Measurements from ENCODE around the gene SMIM38. TPM values are rescaled to one million over a fixed set of nuclear protein-coding genes. Genes with fewer than 3 reads are reported as not detected.

SMIM38 gene
- total RNA-seq, 1 donor from 2014 or later: 0.74 TPM

GRCh38 chr11:69202511-69203221 lies 46.9 kb downstream of the SMIM38 start:
- intact Hi-C loops (cut with DNase I): no loop called here
- no peak for TF ChIP-seq POLR2AphosphoS5 (IDR thresholded peaks at IDR 0.05; ENCODE audit: insufficient read depth in 1 of 2, low read depth in 1 of 2)
- no peak for TF ChIP-seq POLR2A (IDR thresholded peaks at IDR 0.05)
- TF ChIP-seq CTCF (IDR thresholded peaks at IDR 0.05): no peak
- Histone ChIP-seq H3K27me3 (no peaks in the 10 kb centered on the region), H3K27ac (no peak overlapping the region), H3K4me3 (no peak overlapping the region), H3K9me3 (no peaks in the 10 kb centered on the region), H3K36me3 (no peaks in the 10 kb centered on the region), H3K4me1 (no peaks in the 10 kb centered on the region)
- no peak for DNase-seq (ENCODE audit: extremely low spot score in 2 of 2)

GRCh38 chr11:69203381-69203780 lies 47.6 kb downstream of the SMIM38 start:
- no peaks in the 10 kb centered on the region for H3K36me3 ChIP-seq
- intact Hi-C loops (cut with DNase I): no loop called here
- no peak overlapping the region for H3K4me3 ChIP-seq
- no peak overlapping the region for H3K27ac ChIP-seq
- H3K9me3 ChIP-seq: no peaks in the 10 kb centered on the region
- no peaks in the 10 kb centered on the region for H3K27me3 ChIP-seq
- TF ChIP-seq POLR2A (IDR thresholded peaks at IDR 0.05) (no peak), CTCF (IDR thresholded peaks at IDR 0.05) (no peak), POLR2AphosphoS5 (IDR thresholded peaks at IDR 0.05; ENCODE audit: insufficient read depth in 1 of 2, low read depth in 1 of 2) (no peak)
- no peak for DNase-seq (ENCODE audit: extremely low spot score in 2 of 2)
- H3K4me1 ChIP-seq: no peaks in the 10 kb centered on the region

- TF ChIP-seq CTCF (IDR thresholded peaks at IDR 0.05) (no peak), POLR2AphosphoS5 (IDR thresholded peaks at IDR 0.05; ENCODE audit: insufficient read depth in 1 of 2, low read depth in 1 of 2) (no peak), POLR2A (IDR thresholded peaks at IDR 0.05) (no peak)
- Histone ChIP-seq H3K4me1 (no peaks in the 10 kb centered on the region), H3K4me3 (no peak overlapping the region), H3K27me3 (no peaks in the 10 kb centered on the region), H3K9me3 (no peaks in the 10 kb centered on the region), H3K36me3 (no peaks in the 10 kb centered on the region), H3K27ac (no peak overlapping the region)
- no peak for DNase-seq (ENCODE audit: extremely low spot score in 2 of 2)
- intact Hi-C loops (cut with DNase I): no loop called here
Observed at GRCh38 chr11:69203901-69204245, 48.1 kb downstream of the SMIM38 start.

- Histone ChIP-seq H3K4me1 (no peaks in the 10 kb centered on the region), H3K9me3 (no peaks in the 10 kb centered on the region), H3K4me3 (no peak overlapping the region), H3K27me3 (no peaks in the 10 kb centered on the region), H3K36me3 (no peaks in the 10 kb centered on the region), H3K27ac (no peak overlapping the region)
- no peak for DNase-seq (ENCODE audit: extremely low spot score in 2 of 2)
- intact Hi-C loops (cut with DNase I): no loop called here
- no peak for TF ChIP-seq POLR2A (IDR thresholded peaks at IDR 0.05)
- no peak for TF ChIP-seq CTCF (IDR thresholded peaks at IDR 0.05)
- TF ChIP-seq POLR2AphosphoS5 (IDR thresholded peaks at IDR 0.05; ENCODE audit: insufficient read depth in 1 of 2, low read depth in 1 of 2): no peak
Observed at GRCh38 chr11:69204246-69204940, 48.7 kb downstream of the SMIM38 start.
